GM12878 (cell line): ENCODE results near the gene BIRC7. TPM values are rescaled to one million over a fixed set of nuclear protein-coding genes. Genes with fewer than 3 reads are reported as not detected.

Source experiments
- ATAC-seq: fragments of 200-7000 bp; cut with Tn5 transposase; 3 replicates; pipeline ENCODE4 v1.9.1; 2020; ENCODE audit warnings: mild to moderate bottlenecking, moderate library complexity
- BruUV-seq: library from RNA; stranded (reverse); fragments of 400-500 nt; replicated peaks from 2 replicates; lab custom pipeline; 2021; lab: Mats Ljungman, UMichigan
- CTCF ChIA-PET: fragments of 300-600 bp; sonication (Branson Sonifier 250); formaldehyde crosslinking; extraction: SDS; loops from one replicate; lab custom pipeline; 2021; ENCODE audit warnings: inconsistent platforms; lab: Yijun Ruan, JAX
- POLR2A ChIA-PET: fragments of 350-600 bp; formaldehyde crosslinking; extraction: SDS; loops from one replicate; lab custom pipeline; 2021; ENCODE audit warnings: inconsistent platforms; lab: Charles Lee
- RAD21 ChIA-PET: fragments of 300-600 bp; sonication (Branson Sonifier 250); formaldehyde crosslinking; loops from one replicate; lab custom pipeline; 2023; ENCODE audit warnings: antibody characterized with exemption; ENCODE audit not compliant: unreplicated experiment; lab: Charles Lee
- SMC1A ChIA-PET: fragments of 300-600 bp; sonication (Branson Sonifier 250); formaldehyde crosslinking; loops from one replicate; lab custom pipeline; 2023; ENCODE audit not compliant: unreplicated experiment, uncharacterized antibody; lab: Charles Lee
- DNase-seq: peaks from one replicate; pipeline ENCODE4 v3.0.0-alpha.2; 2011; ENCODE audit warnings: low read depth, low spot score
- FAIRE-seq: peaks from 3 replicates; lab custom pipeline; 2011; peaks lifted over from hg19 to GRCh38; lab: Jason Lieb, UNC
- H2AFZ ChIP-seq: 2 replicates; pipeline ENCODE4 v1.6.0; 2011; ENCODE audit warnings: low read depth, low read length, control low read depth; ENCODE audit not compliant: control insufficient read depth
- H3K27ac ChIP-seq: 2 replicates; pipeline ENCODE4 v1.5.1; 2011; ENCODE audit warnings: control low read depth; ENCODE audit not compliant: control insufficient read depth, insufficient read depth
- H3K27me3 ChIP-seq, 2 experiments: replicated peaks in 1 of 2; 2 replicates each; pipeline versions ENCODE4 v1.6.0 to v1.6.1; 2011; ENCODE audit warnings: low read length in 1 of 2; ENCODE audit not compliant: control insufficient read depth in 2 of 2, insufficient read depth in 2 of 2
- H3K36me3 ChIP-seq, 2 experiments: 2 replicates each; pipeline ENCODE4 v1.5.1; 2011; ENCODE audit warnings: low read length in 1 of 2; ENCODE audit not compliant: control insufficient read depth in 2 of 2, insufficient read depth in 2 of 2
- H3K4me1 ChIP-seq: 2 replicates; pipeline ENCODE4 v1.6.1; 2011; ENCODE audit warnings: mild to moderate bottlenecking, low read length, moderate library complexity, mixed read lengths; ENCODE audit not compliant: control insufficient read depth, insufficient read depth
- H3K4me2 ChIP-seq: 2 replicates; pipeline ENCODE4 v1.6.0; 2011; ENCODE audit warnings: control low read depth; ENCODE audit not compliant: control insufficient read depth, insufficient read depth
- H3K4me3 ChIP-seq: fragments of 200-600 bp; sonication (generic); 2 replicates; pipeline ENCODE4 v1.5.1; 2016
- H3K79me2 ChIP-seq: 2 replicates; pipeline ENCODE4 v1.6.0; 2011; ENCODE audit warnings: low read length; ENCODE audit not compliant: control insufficient read depth, insufficient read depth
- H3K9ac ChIP-seq: 2 replicates; pipeline ENCODE4 v1.8.0; 2011; ENCODE audit warnings: low read length, control low read depth, mixed read lengths; ENCODE audit not compliant: control insufficient read depth, insufficient read depth
- H3K9me3 ChIP-seq: replicated peaks from 3 replicates; pipeline ENCODE4 v1.5.1; 2011; ENCODE audit warnings: mild to moderate bottlenecking, low read length; ENCODE audit not compliant: control insufficient read depth, insufficient read depth
- H4K20me1 ChIP-seq: 2 replicates; pipeline ENCODE4 v1.6.0; 2011; ENCODE audit not compliant: control insufficient read depth, insufficient read depth
- ASH2L ChIP-seq: fragments of 300-600, 200-600 bp; sonication (generic); IDR thresholded peaks from 2 replicates; pipeline ENCODE4 v1.6.1; 2017; ENCODE audit warnings: low read depth, mild to moderate bottlenecking, borderline replicate concordance
- CEBPB ChIP-seq, 2 experiments: fragments of 150-350 bp in 1 of 2; IDR thresholded peaks; 2 replicates each; pipeline ENCODE4 v1.6.1; 2012 to 2014; ENCODE audit warnings: low read depth in 2 of 2, low read length in 2 of 2, borderline replicate concordance in 1 of 2, inconsistent platforms in 1 of 2
- CHD1 ChIP-seq: IDR thresholded peaks from 2 replicates; pipeline ENCODE4 v1.6.1; 2012; ENCODE audit warnings: low read depth, low read length, improper control_type of control experiment
- CTCF ChIP-seq, 3 experiments: IDR thresholded peaks in 2 of 3; conservative IDR thresholded peaks in 1 of 3; 2 replicates each; pipeline ENCODE4 v1.5.1; 2011; ENCODE audit warnings: low read depth in 3 of 3, low read length in 3 of 3, mild to moderate bottlenecking in 3 of 3, control low read depth in 2 of 3, moderate library complexity in 2 of 3, inconsistent platforms in 1 of 3, mixed read lengths in 1 of 3; ENCODE audit not compliant: control insufficient read depth in 2 of 3, insufficient read depth in 1 of 3; ENCODE audit errors: extremely low read depth in 1 of 3
- FOXK2 ChIP-seq: fragments of 450-650 bp; IDR thresholded peaks from 2 replicates; pipeline ENCODE4 v1.6.1; 2017; ENCODE audit warnings: mild to moderate bottlenecking, moderate library complexity
- NFIC ChIP-seq: IDR thresholded peaks from 2 replicates; pipeline ENCODE4 v1.6.1; 2012; ENCODE audit warnings: low read depth, mild to moderate bottlenecking, inconsistent platforms, low read length, moderate library complexity
- NKRF ChIP-seq: fragments of 450-650 bp; conservative IDR thresholded peaks from 2 replicates; pipeline ENCODE4 v1.6.1; 2017; ENCODE audit warnings: mild to moderate bottlenecking, moderate library complexity
- RFX5 ChIP-seq: IDR thresholded peaks from 2 replicates; pipeline ENCODE4 v1.6.1; 2011; ENCODE audit warnings: low read depth, low read length, improper control_type of control experiment
- SREBF1 ChIP-seq: IDR thresholded peaks from 2 replicates; pipeline ENCODE4 v1.6.1; 2012; ENCODE audit warnings: mild to moderate bottlenecking, low read length
- TCF3 ChIP-seq: IDR thresholded peaks from 2 replicates; pipeline ENCODE4 v1.6.1; 2012; ENCODE audit warnings: low read depth, mild to moderate bottlenecking, low read length, borderline replicate concordance; ENCODE audit not compliant: insufficient read depth
- WRNIP1 ChIP-seq: IDR thresholded peaks from 2 replicates; pipeline ENCODE4 v1.6.1; 2011; ENCODE audit warnings: low read depth, low read length, improper control_type of control experiment, borderline replicate concordance
- ZBTB40 ChIP-seq: fragments of 450-650 bp; IDR thresholded peaks from 2 replicates; pipeline ENCODE4 v1.6.1; 2016; ENCODE audit warnings: mild to moderate bottlenecking, moderate library complexity, borderline replicate concordance
- WGBS: methylation state at CpG from one replicate; pipeline ENCODE4 v1.1.6; 2016; ENCODE audit warnings: low lambda C conversion rate; ENCODE audit not compliant: insufficient replicate concordance, insufficient coverage; ENCODE audit errors: missing lambda C conversion rate; 5-methylcytosine and 5-hydroxymethylcytosine counted together
- in situ Hi-C: fragments of 300-500 bp; cut with MboI; formaldehyde crosslinking; loops from 9 replicates; pipeline ENCODE4 v1.14.3; 2018; ENCODE audit warnings: mixed read lengths
- intact Hi-C: fragments of 100-400 bp; cut with micrococcal nuclease; formaldehyde crosslinking; loops from one replicate; pipeline ENCODE4 v1.14.2; 2022; ENCODE audit not compliant: unreplicated experiment
- polyA plus RNA-seq, 11 experiments: library from polyadenylated mRNA; depleted of rRNA in 4 of 11; unstranded in 6 of 11; stranded (reverse) in 5 of 11; fragments of >200 nt; fragmentation: Nextera tagmentation in 4 of 11; fragmentation: Illumina TruSeq in 1 of 11; extraction: Ambion mirVana in 4 of 11; extraction: Trizol in 1 of 11; gene quantifications; 1 replicate in 1 of 11; 2 replicates in 10 of 11; pipeline versions ENCODE4 v1.2.1 to v1.2.3, GENCODE V29; 2011 to 2016; ENCODE audit warnings: inconsistent platforms in 2 of 11, missing spikeins in 2 of 11, low read depth in 1 of 11
- total RNA-seq, 4 experiments: library from RNA; depleted of rRNA in 3 of 4; stranded (reverse); fragments of >200 nt in 3 of 4; fragmentation: Illumina TruSeq in 1 of 4; extraction: Trizol in 1 of 4; gene quantifications; 2 replicates each; pipeline versions ENCODE4 v1.2.1 to v1.2.3, GENCODE V29; 2013 to 2021

Gene BIRC7
- total and polyA plus RNA-seq, 10 of the 15 experiments (the other 5 are each of a cell fraction or from before 2014, with no cell fraction given): 0.31 TPM; not detected in 9

GRCh38 chr20:63223826-63224207 lies 11.9 kb upstream of the BIRC7 start:
- no peaks in the 10 kb centered on the region for H3K4me1 ChIP-seq
- RAD21 ChIA-PET: interaction anchor here (1.0 to 1.7 kb wide), 7 partner anchors 11 to 251 kb away, joined by 3 to 6 read pairs (median 3); no protein-coding TSS in a partner anchor
- TF ChIP-seq ZBTB40: no peak
- no peak for TF ChIP-seq CTCF (IDR thresholded peaks at IDR 0.05 in 2 of 3, conservative IDR thresholded peaks at IDR 0.05 in 1 of 3; ENCODE audit: control insufficient read depth in 2 of 3, extremely low read depth in 1 of 3, insufficient read depth in 1 of 3, low read depth in 3 of 3, low read length in 3 of 3)
- no peak for TF ChIP-seq RFX5
- no peak for TF ChIP-seq ASH2L
- no peak for TF ChIP-seq CEBPB (IDR thresholded peaks at IDR 0.05; ENCODE audit: borderline replicate concordance in 1 of 2, low read depth in 2 of 2, low read length in 2 of 2)
- no peak for TF ChIP-seq CHD1
- no peak for TF ChIP-seq SREBF1
- TF ChIP-seq FOXK2: no peak
- no peak for TF ChIP-seq NFIC
- TF ChIP-seq NKRF: no peak
- no peak for TF ChIP-seq TCF3
- no peak for TF ChIP-seq WRNIP1
- SMC1A ChIA-PET: interaction anchor here (0.8 to 1.5 kb wide), 5 partner anchors 9 to 158 kb away, joined by 3 to 4 read pairs (median 3); no protein-coding TSS in a partner anchor
- H3K9me3 ChIP-seq: no peaks in the 10 kb centered on the region
- WGBS: 32% methylated on average over 6 of the region's 6 CpGs
- no peak overlapping the region for H3K9ac ChIP-seq
- H3K4me2 ChIP-seq: no peak overlapping the region
- CTCF ChIA-PET: interaction anchor here (0.5 to 3.0 kb wide), 29 partner anchors 9 to 897 kb away, joined by 3 to 25 read pairs (median 6); partner anchors contain the start of genes BIRC7 and COL20A1
- H3K27ac ChIP-seq: no peak overlapping the region
- ATAC-seq: no peak
- in situ Hi-C loops (no loop called here), intact Hi-C loops (loop anchor here (5.0 kb wide), 1 partner anchor 48 kb away; the partner anchor contains the start of gene ARFGAP1)
- no TSS peak for BruUV-seq
- H4K20me1 ChIP-seq: no peaks in the 10 kb centered on the region; the same call in 1 of the 2 replicates
- H3K79me2 ChIP-seq: no peaks in the 10 kb centered on the region
- no peaks in the 10 kb centered on the region for H3K36me3 ChIP-seq
- peaks cover 0 to 7% of the 10 kb centered on the region in 2 experiments; a peak in 3 of 4 replicates for H3K27me3 ChIP-seq
- POLR2A ChIA-PET: interaction anchor here (0.9 kb wide), 1 partner anchor 269 kb away, joined by 3 read pairs; no protein-coding TSS in a partner anchor
- FAIRE-seq: no peak
- no peak overlapping the region for H2AFZ ChIP-seq
- no peak overlapping the region for H3K4me3 ChIP-seq
- no peak for DNase-seq
